H1 (cell line): ENCODE data around the gene CPA1. TPM values are rescaled to one million over a fixed set of nuclear protein-coding genes. Genes with fewer than 3 reads are reported as not detected.

Source experiments
- BACH1 ChIP-seq: IDR thresholded peaks from 2 replicates; pipeline ENCODE4 v1.6.1; 2012; ENCODE audit warnings: low read length, improper control_type of control experiment
- CHD1 ChIP-seq: IDR thresholded peaks from 2 replicates; pipeline ENCODE4 v1.6.1; 2012; ENCODE audit warnings: low read depth, low read length, improper control_type of control experiment
- JUN ChIP-seq: IDR thresholded peaks from 2 replicates; pipeline ENCODE4 v1.6.1; 2011; ENCODE audit warnings: low read depth, mild to moderate bottlenecking, improper control_type of control experiment, low read length
- KDM1A ChIP-seq: fragments of 200-600, 300-600 bp; sonication (generic); IDR thresholded peaks from 2 replicates; pipeline ENCODE4 v1.7.1; 2016; ENCODE audit warnings: mild to moderate bottlenecking, low read length, borderline replicate concordance
- SP1 ChIP-seq: IDR thresholded peaks from 2 replicates; pipeline ENCODE4 v1.6.1; 2011; ENCODE audit warnings: low read depth, low read length
- SRF ChIP-seq: IDR thresholded peaks from 2 replicates; pipeline ENCODE4 v1.6.1; 2011; ENCODE audit warnings: mild to moderate bottlenecking, low read depth, low read length, moderate library complexity
- ZNF274 ChIP-seq: IDR thresholded peaks from 2 replicates; pipeline ENCODE4 v1.7.0; 2012; ENCODE audit warnings: low read length, borderline replicate concordance; ENCODE audit errors: extremely low read depth
- polyA plus RNA-seq, 7 experiments: library from polyadenylated mRNA; depleted of rRNA in 3 of 7; stranded (reverse) in 5 of 7; unstranded in 2 of 7; fragments of >200 nt in 5 of 7; fragments of 200-250 nt in 2 of 7; gene quantifications; 1 replicate in 5 of 7; 2 replicates in 1 of 7; 4 replicates in 1 of 7; pipeline versions ENCODE4 v1.2.1 to v1.2.3, GENCODE V29; 2011 to 2013; ENCODE audit warnings: missing spikeins in 2 of 7, mixed read lengths in 2 of 7
- total RNA-seq: library from RNA; stranded (reverse); fragmentation: NEBNext Ultra II Directional; extraction: Animal tissue kit (Norgen Biotek cat#: 25700); gene quantifications from 2 replicates; pipeline ENCODE4 v1.2.1, GENCODE V29; 2021

The CPA1 gene
- total and polyA plus RNA-seq, 2 of the 8 experiments (the other 6 are each of a cell fraction or from before 2014, with no cell fraction given), result not detected

DNA sequence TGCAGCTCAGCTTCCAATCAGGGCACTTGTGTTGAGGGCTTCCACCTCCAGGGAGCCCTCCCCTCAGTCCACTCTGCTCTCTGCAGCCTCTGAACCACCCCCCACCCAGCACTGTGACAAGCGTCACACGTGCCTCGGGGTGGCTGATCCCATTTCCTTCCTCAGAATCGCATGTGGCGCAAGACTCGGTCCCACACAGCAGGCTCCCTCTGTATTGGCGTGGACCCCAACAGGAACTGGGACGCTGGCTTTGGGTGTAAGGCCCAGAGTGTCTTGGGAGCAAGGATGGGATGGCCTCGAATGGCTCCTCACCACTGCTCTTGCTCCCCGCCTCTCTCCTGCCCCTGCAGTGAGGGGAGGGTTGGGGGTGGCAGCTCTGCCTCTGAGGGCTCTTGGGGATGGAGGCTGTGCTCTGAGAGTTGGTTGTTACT lies 4.1 kb downstream of the CPA1 start (continued):
- TF ChIP-seq CHD1 (no peak), JUN (no peak), SRF (no peak), ZNF274 (no peak), BACH1 (no peak), KDM1A (no peak), SP1 (no peak)
- TF ChIP-seq, all 59 proteins: peak for 0
